ENCODE measurements around the gene MED27. TPM values are rescaled to one million over a fixed set of nuclear protein-coding genes. Genes with fewer than 3 reads are reported as not detected.

Gene MED27
- total and polyA plus RNA-seq, 2 experiments from 2014 or later, result 17.2 to 32.1 TPM

- H3K4me2 ChIP-seq, result no peak overlapping the region
- H3K27ac ChIP-seq, result no peak overlapping the region
- WGBS (ENCODE audit: low lambda C conversion rate, missing lambda C conversion rate), result 62% methylated on average over 2 of the region's 2 CpGs
- no peaks in the 10 kb centered on the region for H3K4me1 ChIP-seq (ENCODE audit: insufficient read depth)
- no peaks in the 10 kb centered on the region for H3K36me3 ChIP-seq (replicated peaks; ENCODE audit: insufficient read depth, low read depth)
- no peaks in the 10 kb centered on the region for H3K9me2 ChIP-seq (replicated peaks; ENCODE audit: insufficient read depth)
- no peak for DNase-seq (ENCODE audit: low spot score)
- no peaks in the 10 kb centered on the region for H3K79me2 ChIP-seq
- no peak overlapping the region for H2AFZ ChIP-seq
- TF ChIP-seq EZH2 (IDR thresholded peaks at IDR 0.05; ENCODE audit: borderline replicate concordance), result no peak
- no peak for TF ChIP-seq EZH2phosphoT487 (IDR thresholded peaks at IDR 0.05; ENCODE audit: low read depth, severe bottlenecking, unreplicated experiment)
- TF ChIP-seq CTCF (IDR thresholded peaks at IDR 0.05; ENCODE audit: poor library complexity), result no peak
- H3K27me3 ChIP-seq, result no peaks in the 10 kb centered on the region
- no peak overlapping the region for H3K4me3 ChIP-seq
- H3K9me3 ChIP-seq (ENCODE audit: low read depth), result no peaks in the 10 kb centered on the region
- H4K20me1 ChIP-seq (ENCODE audit: insufficient read depth, poor library complexity, severe bottlenecking), result no peaks in the 10 kb centered on the region
Measured at GRCh38 chr9:131886826-131887225, 192.8 kb downstream of the MED27 start.

GRCh38 chr9:131885144-131885609, 194.5 kb downstream of the MED27 start:
- DNase-seq (ENCODE audit: low spot score), result no peak
- no peaks in the 10 kb centered on the region for H3K9me2 ChIP-seq (replicated peaks; ENCODE audit: insufficient read depth)
- H3K4me1 ChIP-seq (ENCODE audit: insufficient read depth), result no peaks in the 10 kb centered on the region
- no peak overlapping the region for H3K4me2 ChIP-seq
- no peaks in the 10 kb centered on the region for H3K79me2 ChIP-seq
- no peak for TF ChIP-seq EZH2 (IDR thresholded peaks at IDR 0.05; ENCODE audit: borderline replicate concordance)
- no peak for TF ChIP-seq EZH2phosphoT487 (IDR thresholded peaks at IDR 0.05; ENCODE audit: low read depth, severe bottlenecking, unreplicated experiment)
- no peak for TF ChIP-seq CTCF (IDR thresholded peaks at IDR 0.05; ENCODE audit: poor library complexity)
- no peaks in the 10 kb centered on the region for H4K20me1 ChIP-seq (ENCODE audit: insufficient read depth, poor library complexity, severe bottlenecking)
- no peak overlapping the region for H3K4me3 ChIP-seq
- H3K36me3 ChIP-seq (replicated peaks; ENCODE audit: insufficient read depth, low read depth), result no peaks in the 10 kb centered on the region
- H2AFZ ChIP-seq, result no peak overlapping the region
- no peak overlapping the region for H3K27ac ChIP-seq
- H3K9me3 ChIP-seq (ENCODE audit: low read depth), result no peaks in the 10 kb centered on the region
- no peaks in the 10 kb centered on the region for H3K27me3 ChIP-seq
- 92% methylated on average over 6 of the region's 6 CpGs for WGBS (ENCODE audit: low lambda C conversion rate, missing lambda C conversion rate)

- DNase-seq (ENCODE audit: low spot score), result no peak
- H3K4me3 ChIP-seq, result no peak overlapping the region
- no peaks in the 10 kb centered on the region for H4K20me1 ChIP-seq (ENCODE audit: insufficient read depth, poor library complexity, severe bottlenecking)
- H3K9me3 ChIP-seq (ENCODE audit: low read depth), result no peaks in the 10 kb centered on the region
- H3K9me2 ChIP-seq (replicated peaks; ENCODE audit: insufficient read depth), result no peaks in the 10 kb centered on the region
- H3K4me1 ChIP-seq (ENCODE audit: insufficient read depth), result no peaks in the 10 kb centered on the region
- no peak overlapping the region for H2AFZ ChIP-seq
- H3K4me2 ChIP-seq, result no peak overlapping the region
- no peaks in the 10 kb centered on the region for H3K27me3 ChIP-seq
- 68% methylated on average over 1 of the region's 1 CpG for WGBS (ENCODE audit: low lambda C conversion rate, missing lambda C conversion rate)
- no peaks in the 10 kb centered on the region for H3K36me3 ChIP-seq (replicated peaks; ENCODE audit: insufficient read depth, low read depth)
- no peak for TF ChIP-seq EZH2phosphoT487 (IDR thresholded peaks at IDR 0.05; ENCODE audit: low read depth, severe bottlenecking, unreplicated experiment)
- TF ChIP-seq CTCF (IDR thresholded peaks at IDR 0.05; ENCODE audit: poor library complexity), result no peak
- TF ChIP-seq EZH2 (IDR thresholded peaks at IDR 0.05; ENCODE audit: borderline replicate concordance), result no peak
- H3K27ac ChIP-seq, result no peak overlapping the region
- no peaks in the 10 kb centered on the region for H3K79me2 ChIP-seq
Measured at GRCh38 chr9:131884222-131884621, 195.4 kb downstream of the MED27 start.

Measured in hepatocyte (in vitro differentiated cells).